H1 (cell line): Measurements from ENCODE around the gene HABP2. TPM values are rescaled to one million over a fixed set of nuclear protein-coding genes. Genes with fewer than 3 reads are reported as not detected.

ENCODE experiments used
- CTCF ChIA-PET: fragments of 300-600 bp; sonication (Branson Sonifier 250); formaldehyde crosslinking; loops from one replicate; lab custom pipeline; 2021; ENCODE audit not compliant: partially characterized antibody; lab: Charles Lee
- POLR2A ChIA-PET: fragments of 300-600 bp; sonication (Branson Sonifier 250); formaldehyde crosslinking; loops from one replicate; lab custom pipeline; 2021; ENCODE audit warnings: inconsistent platforms; ENCODE audit not compliant: partially characterized antibody; lab: Charles Lee
- DNase-seq, 2 experiments: peaks; one replicate each; pipeline versions ENCODE4 v3.0.0 to v3.0.0-alpha.2; 2010 to 2022; ENCODE audit warnings: low spot score in 2 of 2, low read depth in 1 of 2, mixed read lengths in 1 of 2
- FAIRE-seq: peaks from 2 replicates; lab custom pipeline; 2011; peaks lifted over from hg19 to GRCh38; lab: Jason Lieb, UNC
- H2AFZ ChIP-seq: 2 replicates; pipeline ENCODE4 v1.8.1; 2012; ENCODE audit warnings: low read length, inconsistent platforms
- H2AK5ac ChIP-seq: 2 replicates; pipeline ENCODE4 v1.6.1; 2013; ENCODE audit warnings: low read depth, low read length
- H2BK120ac ChIP-seq: replicated peaks from 2 replicates; pipeline ENCODE3; 2013; ENCODE audit warnings: low read depth, low read length, inconsistent platforms
- H2BK12ac ChIP-seq: 2 replicates; pipeline ENCODE4 v1.6.1; 2013; ENCODE audit warnings: low read depth, low read length
- H2BK15ac ChIP-seq: 2 replicates; pipeline ENCODE4 v1.6.1; 2013; ENCODE audit warnings: low read length
- H2BK20ac ChIP-seq: 2 replicates; pipeline ENCODE4 v1.6.1; 2013; ENCODE audit warnings: low read length
- H2BK5ac ChIP-seq: 2 replicates; pipeline ENCODE4 v1.6.1; 2013; ENCODE audit warnings: low read depth, low read length
- H3K14ac ChIP-seq: 2 replicates; pipeline ENCODE4 v1.6.1; 2013; ENCODE audit warnings: inconsistent platforms; ENCODE audit not compliant: insufficient read length
- H3K18ac ChIP-seq: 2 replicates; pipeline ENCODE4 v1.6.1; 2013; ENCODE audit warnings: low read length; ENCODE audit errors: extremely low read depth
- H3K23ac ChIP-seq: 2 replicates; pipeline ENCODE4 v1.6.1; 2013; ENCODE audit warnings: inconsistent platforms; ENCODE audit not compliant: insufficient read length
- H3K23me2 ChIP-seq: 2 replicates; pipeline ENCODE4 v1.6.1; 2013; ENCODE audit warnings: low read depth, low read length
- H3K27ac ChIP-seq: 2 replicates; pipeline ENCODE4 v1.6.1; 2011; ENCODE audit warnings: low read depth, low read length, inconsistent platforms
- H3K27me3 ChIP-seq, 4 experiments: replicated peaks in 1 of 4; 1 replicate in 1 of 4; 2 replicates in 3 of 4; pipeline versions ENCODE4 v1.6.1 to v1.8.1; 2011 to 2013; ENCODE audit warnings: low read length in 3 of 4, mild to moderate bottlenecking in 3 of 4, inconsistent platforms in 2 of 4, mixed read lengths in 2 of 4, moderate library complexity in 1 of 4; ENCODE audit not compliant: control insufficient read depth in 3 of 4, insufficient read depth in 3 of 4; ENCODE audit errors: extremely low read depth in 1 of 4
- H3K36me3 ChIP-seq, 4 experiments: 2 replicates each; pipeline versions ENCODE4 v1.6.1 to v1.8.1; 2011 to 2013; ENCODE audit warnings: mild to moderate bottlenecking in 4 of 4, low read length in 3 of 4, moderate library complexity in 2 of 4, control low read depth in 1 of 4, inconsistent platforms in 1 of 4; ENCODE audit not compliant: insufficient read depth in 4 of 4, control insufficient read depth in 2 of 4
- H3K4ac ChIP-seq: replicated peaks from 2 replicates; pipeline ENCODE3; 2013; ENCODE audit warnings: low read length, low read depth, mixed read lengths, inconsistent platforms; ENCODE audit not compliant: insufficient read length
- H3K4me1 ChIP-seq, 4 experiments: replicated peaks in 1 of 4; 1 replicate in 1 of 4; 2 replicates in 3 of 4; pipeline versions ENCODE4 v1.6.1 to v1.8.1; 2011 to 2013; ENCODE audit warnings: low read length in 3 of 4, inconsistent platforms in 2 of 4, mixed read lengths in 1 of 4; ENCODE audit not compliant: insufficient read depth in 4 of 4, control insufficient read depth in 3 of 4
- H3K4me2 ChIP-seq, 2 experiments: 2 replicates each; pipeline versions ENCODE4 v1.6.1 to v1.8.1; 2011 to 2013; ENCODE audit warnings: low read depth in 2 of 2, low read length in 2 of 2, control low read depth in 1 of 2, inconsistent platforms in 1 of 2, mild to moderate bottlenecking in 1 of 2; ENCODE audit not compliant: insufficient read depth in 1 of 2
- H3K4me3 ChIP-seq, 4 experiments: fragments of 200-600, 300-600 bp in 1 of 4; sonication (generic), shearing (Covaris generic), sonication (Bioruptor Twin) in 1 of 4; 2 replicates each; pipeline versions ENCODE4 v1.5.1 to v1.8.1; 2011 to 2016; ENCODE audit warnings: low read length in 4 of 4, low read depth in 3 of 4, control low read depth in 2 of 4, inconsistent platforms in 2 of 4, mild to moderate bottlenecking in 2 of 4, mixed read lengths in 1 of 4, moderate library complexity in 1 of 4; ENCODE audit not compliant: insufficient read depth in 2 of 4; ENCODE audit errors: extremely low read depth in 1 of 4
- H3K56ac ChIP-seq: replicated peaks from 2 replicates; pipeline ENCODE3; 2013; ENCODE audit warnings: low read depth, mild to moderate bottlenecking, mixed read lengths, low read length, inconsistent platforms; ENCODE audit not compliant: insufficient read length
- H3K79me1 ChIP-seq: 2 replicates; pipeline ENCODE4 v1.6.1; 2013; ENCODE audit warnings: low read depth, low read length, control low read depth
- H3K79me2 ChIP-seq, 2 experiments: 2 replicates each; pipeline versions ENCODE4 v1.6.1 to v1.8.1; 2012 to 2013; ENCODE audit warnings: low read length in 2 of 2, mild to moderate bottlenecking in 2 of 2, inconsistent platforms in 1 of 2; ENCODE audit not compliant: insufficient read depth in 2 of 2, control insufficient read depth in 1 of 2
- H3K9ac ChIP-seq, 4 experiments: replicated peaks in 1 of 4; 1 replicate in 1 of 4; 2 replicates in 3 of 4; pipeline versions ENCODE4 v1.6.1 to v1.8.1; 2011 to 2013; ENCODE audit warnings: low read depth in 3 of 4, low read length in 3 of 4, control low read depth in 2 of 4, mild to moderate bottlenecking in 2 of 4, moderate library complexity in 2 of 4, inconsistent platforms in 1 of 4; ENCODE audit errors: extremely low read depth in 1 of 4
- H3K9me3 ChIP-seq, 2 experiments: 2 replicates each; pipeline versions ENCODE4 v1.6.1 to v1.8.1; 2012 to 2013; ENCODE audit warnings: mild to moderate bottlenecking in 2 of 2, moderate library complexity in 2 of 2, control low read depth in 1 of 2, inconsistent platforms in 1 of 2, low read depth in 1 of 2, low read length in 1 of 2, mixed read lengths in 1 of 2; ENCODE audit not compliant: insufficient read depth in 2 of 2
- H4K20me1 ChIP-seq, 2 experiments: replicated peaks in 1 of 2; 2 replicates each; pipeline versions ENCODE3 to v1.8.1; 2011 to 2013; ENCODE audit warnings: inconsistent platforms in 2 of 2, low read length in 2 of 2, mild to moderate bottlenecking in 1 of 2; ENCODE audit not compliant: insufficient read depth in 2 of 2, control insufficient read depth in 1 of 2
- H4K5ac ChIP-seq: 2 replicates; pipeline ENCODE4 v1.6.1; 2013; ENCODE audit warnings: low read length, low read depth, mixed read lengths, inconsistent platforms; ENCODE audit not compliant: insufficient read length
- H4K8ac ChIP-seq: 2 replicates; pipeline ENCODE4 v1.8.0; 2013; ENCODE audit warnings: mild to moderate bottlenecking, moderate library complexity, low read length, inconsistent platforms; ENCODE audit not compliant: insufficient read depth; ENCODE audit errors: extremely low read depth
- H4K91ac ChIP-seq: replicated peaks from 2 replicates; pipeline ENCODE3; 2013; ENCODE audit warnings: low read length, mixed read lengths, inconsistent platforms; ENCODE audit not compliant: insufficient read length
- ATF2 ChIP-seq: IDR thresholded peaks from 2 replicates; pipeline ENCODE4 v1.6.1; 2012; ENCODE audit warnings: low read length, inconsistent platforms
- CBX5 ChIP-seq: fragments of 300-800, 300-1000 bp; sonication (generic); IDR thresholded peaks from 2 replicates; pipeline ENCODE4 v1.7.1; 2016; ENCODE audit warnings: antibody characterized with exemption, low read length, low read depth
- GABPA ChIP-seq: IDR thresholded peaks from 2 replicates; pipeline ENCODE4 v1.6.1; 2011; ENCODE audit warnings: mild to moderate bottlenecking, low read length, moderate library complexity, borderline replicate concordance; ENCODE audit not compliant: insufficient read depth
- JUN ChIP-seq: IDR thresholded peaks from 2 replicates; pipeline ENCODE4 v1.6.1; 2011; ENCODE audit warnings: low read depth, mild to moderate bottlenecking, improper control_type of control experiment, low read length
- JUND ChIP-seq: IDR thresholded peaks from 2 replicates; pipeline ENCODE4 v1.6.1; 2011; ENCODE audit warnings: mild to moderate bottlenecking, improper control_type of control experiment, low read length
- POLR2A ChIP-seq, 2 experiments: IDR thresholded peaks; 1 replicate in 1 of 2; 2 replicates in 1 of 2; pipeline ENCODE4 v1.6.1; 2011; ENCODE audit warnings: low read depth in 2 of 2, low read length in 2 of 2, mild to moderate bottlenecking in 2 of 2; ENCODE audit errors: control extremely low read depth in 1 of 2
- RFX5 ChIP-seq: IDR thresholded peaks from 2 replicates; pipeline ENCODE4 v1.6.1; 2011; ENCODE audit warnings: low read depth, low read length, improper control_type of control experiment, borderline replicate concordance
- RNF2 ChIP-seq: fragments of 200-900, 300-1000 bp; sonication (generic); IDR thresholded peaks from 2 replicates; pipeline ENCODE4 v1.7.1; 2016; ENCODE audit warnings: borderline replicate concordance, low read depth, mild to moderate bottlenecking, antibody characterized with exemption, low read length; ENCODE audit not compliant: poor library complexity, severe bottlenecking; ENCODE audit errors: missing control alignments
- YY1 ChIP-seq: IDR thresholded peaks from 2 replicates; pipeline ENCODE4 v1.6.1; 2011; ENCODE audit warnings: low read depth, mild to moderate bottlenecking, low read length
- WGBS, 2 experiments: shearing (Covaris generic) in 1 of 2; methylation state at CpG; one replicate each; pipeline versions ENCODE4 v1.1.6 to v1.1.7; 2013 to 2015; ENCODE audit warnings: low lambda C conversion rate in 2 of 2, mixed read lengths in 2 of 2, inconsistent platforms in 1 of 2, low coverage in 1 of 2, missing lambda C conversion rate in 1 of 2; ENCODE audit not compliant: insufficient replicate concordance in 2 of 2, insufficient coverage in 1 of 2, insufficient read length in 1 of 2; ENCODE audit errors: extremely low coverage in 1 of 2, missing lambda C conversion rate in 1 of 2; 5-methylcytosine and 5-hydroxymethylcytosine counted together
- polyA plus RNA-seq, 7 experiments: library from polyadenylated mRNA; depleted of rRNA in 3 of 7; stranded (reverse) in 5 of 7; unstranded in 2 of 7; fragments of >200 nt in 5 of 7; fragments of 200-250 nt in 2 of 7; gene quantifications; 1 replicate in 5 of 7; 2 replicates in 1 of 7; 4 replicates in 1 of 7; pipeline versions ENCODE4 v1.2.1 to v1.2.3, GENCODE V29; 2011 to 2013; ENCODE audit warnings: missing spikeins in 2 of 7, mixed read lengths in 2 of 7
- total RNA-seq: library from RNA; stranded (reverse); fragmentation: NEBNext Ultra II Directional; extraction: Animal tissue kit (Norgen Biotek cat#: 25700); gene quantifications from 2 replicates; pipeline ENCODE4 v1.2.1, GENCODE V29; 2021
- TF ChIP-seq, protein P1 (sequence below), 3 experiments: IDR thresholded peaks; 1 replicate in 2 of 3; 2 replicates in 1 of 3; pipeline versions ENCODE4 v1.5.1 to v1.6.1; 2011; ENCODE audit warnings: low read length in 3 of 3, mild to moderate bottlenecking in 3 of 3, inconsistent platforms in 2 of 3, low read depth in 1 of 3, moderate library complexity in 1 of 3; ENCODE audit not compliant: insufficient read depth in 1 of 3; ENCODE audit errors: control extremely low read depth in 1 of 3

HABP2 gene
- total and polyA plus RNA-seq, 2 of the 8 experiments (the other 6 are each of a cell fraction or from before 2014, with no cell fraction given) = not detected

GRCh38 chr10:113561214-113561613 lies 8.4 kb downstream of the HABP2 start:
- Histone ChIP-seq H3K23me2 (no peaks in the 10 kb centered on the region), H3K4me2 (no peak overlapping the region), H3K27me3 (peaks cover 61 to 74% (median 67%) of the 10 kb centered on the region in 4 experiments), H3K27ac (no peak overlapping the region), H3K56ac (no peak overlapping the region), H4K5ac (no peak overlapping the region), H3K79me2 (no peaks in the 10 kb centered on the region), H3K14ac (no peak overlapping the region), H2BK15ac (no peak overlapping the region), H4K91ac (no peak overlapping the region), H3K4me1 (peaks cover 2 to 17% (median 15%) of the 10 kb centered on the region in 4 experiments), H3K36me3 (no peaks in the 10 kb centered on the region), H4K8ac (no peak overlapping the region), H2AK5ac (no peak overlapping the region), H2BK20ac (no peak overlapping the region), H3K18ac (no peak overlapping the region; the same call in 1 of the 2 replicates), H3K79me1 (no peaks in the 10 kb centered on the region), H3K4ac (no peak overlapping the region), H3K4me3 (no peak overlapping the region), H2BK5ac (no peak overlapping the region), H2BK12ac (no peak overlapping the region), H3K9ac (no peak overlapping the region), H4K20me1 (peaks cover 8 to 16% of the 10 kb centered on the region in 2 experiments), H3K9me3 (no peaks in the 10 kb centered on the region), H2AFZ (no peak overlapping the region), H2BK120ac (no peak overlapping the region), H3K23ac (no peak overlapping the region)
- DNase-seq (no peak), FAIRE-seq (no peak)
- ChIA-PET POLR2A (no interaction called here), CTCF (interaction anchor here (0.5 to 8.7 kb wide), 7 partner anchors 12 to 495 kb away, joined by 3 to 57 read pairs (median 12); no protein-coding TSS in a partner anchor)
- 94% methylated on average over 3 of the region's 3 CpGs; no CpG with 5 or more reads in 1 of the 2 experiments for WGBS, 2 experiments
- TF ChIP-seq ATF2 = no peak
- no peak for TF ChIP-seq CBX5
- no peak for TF ChIP-seq GABPA
- TF ChIP-seq, protein P1, sequence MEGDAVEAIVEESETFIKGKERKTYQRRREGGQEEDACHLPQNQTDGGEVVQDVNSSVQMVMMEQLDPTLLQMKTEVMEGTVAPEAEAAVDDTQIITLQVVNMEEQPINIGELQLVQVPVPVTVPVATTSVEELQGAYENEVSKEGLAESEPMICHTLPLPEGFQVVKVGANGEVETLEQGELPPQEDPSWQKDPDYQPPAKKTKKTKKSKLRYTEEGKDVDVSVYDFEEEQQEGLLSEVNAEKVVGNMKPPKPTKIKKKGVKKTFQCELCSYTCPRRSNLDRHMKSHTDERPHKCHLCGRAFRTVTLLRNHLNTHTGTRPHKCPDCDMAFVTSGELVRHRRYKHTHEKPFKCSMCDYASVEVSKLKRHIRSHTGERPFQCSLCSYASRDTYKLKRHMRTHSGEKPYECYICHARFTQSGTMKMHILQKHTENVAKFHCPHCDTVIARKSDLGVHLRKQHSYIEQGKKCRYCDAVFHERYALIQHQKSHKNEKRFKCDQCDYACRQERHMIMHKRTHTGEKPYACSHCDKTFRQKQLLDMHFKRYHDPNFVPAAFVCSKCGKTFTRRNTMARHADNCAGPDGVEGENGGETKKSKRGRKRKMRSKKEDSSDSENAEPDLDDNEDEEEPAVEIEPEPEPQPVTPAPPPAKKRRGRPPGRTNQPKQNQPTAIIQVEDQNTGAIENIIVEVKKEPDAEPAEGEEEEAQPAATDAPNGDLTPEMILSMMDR (IDR thresholded peaks at IDR 0.05; ENCODE audit: control extremely low read depth in 1 of 3, insufficient read depth in 1 of 3, low read depth in 1 of 3, low read length in 3 of 3) = no peak
- no peak for TF ChIP-seq JUN
- TF ChIP-seq RNF2 = no peak
- TF ChIP-seq JUND = no peak
- no peak for TF ChIP-seq YY1
- no peak for TF ChIP-seq RFX5
- no peak for TF ChIP-seq POLR2A (IDR thresholded peaks at IDR 0.05; ENCODE audit: control extremely low read depth in 1 of 2, low read depth in 2 of 2, low read length in 2 of 2)
